Measurements from ENCODE around the gene UGT2B10. TPM values are rescaled to one million over a fixed set of nuclear protein-coding genes. Genes with fewer than 3 reads are reported as not detected.

UGT2B10 gene
- total and polyA plus RNA-seq, 2 of the 13 experiments (the other 11 are each of a cell fraction or from before 2014, with no cell fraction given): 107 to 148 TPM

DNA sequence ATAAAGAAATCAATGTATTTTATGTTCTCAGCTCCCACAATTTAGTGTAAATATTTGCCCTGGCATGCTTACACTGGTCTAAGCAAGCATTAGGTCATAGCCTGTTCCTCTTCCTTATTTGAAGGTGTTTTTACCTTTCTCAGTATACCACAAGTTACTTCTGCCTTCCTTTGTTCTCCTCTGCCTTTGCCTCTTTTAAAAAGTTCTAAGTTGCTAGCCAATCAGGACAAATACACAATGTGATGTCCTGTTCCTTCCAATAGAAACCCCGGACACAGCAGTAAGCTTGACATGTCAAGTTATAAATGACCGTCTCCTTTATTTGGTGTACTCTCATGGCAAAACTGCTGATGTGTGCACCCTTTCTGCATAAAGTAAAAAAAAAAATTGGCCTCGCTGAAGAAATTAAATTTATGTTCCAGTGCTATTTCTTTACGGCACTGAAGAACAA, 49.4 kb downstream of the UGT2B10 start (continued):
- TF ChIP-seq ZNF24 (IDR thresholded peaks at IDR 0.05) (no peak), PPARG (CRISPR knock-in tag; conservative IDR thresholded peaks at IDR 0.05) (0 out of 2 replicates have a peak, but pooled peaks have one; percentile 32), CEBPG (CRISPR knock-in tag; IDR thresholded peaks at IDR 0.05) (peak; percentile 59), HMG20A (CRISPR knock-in tag; IDR thresholded peaks at IDR 0.05; ENCODE audit: borderline replicate concordance) (peak; percentile 78; the same call in 1 of the 2 replicates), CBX1 (IDR thresholded peaks at IDR 0.05; ENCODE audit: low read depth) (no peak), ZNF230 (CRISPR knock-in tag; IDR thresholded peaks at IDR 0.05) (no peak), BHLHE40 (IDR thresholded peaks at IDR 0.05; ENCODE audit: low read length) (no peak), KDM2A (CRISPR knock-in tag; IDR thresholded peaks at IDR 0.05; ENCODE audit: borderline replicate concordance, low read depth) (no peak), FOXA1 (IDR thresholded peaks at IDR 0.05) (0 out of 2 replicates have a peak, but pooled peaks have one; percentile 52), FOXA1 (CRISPR knock-in tag; IDR thresholded peaks at IDR 0.05) (peak; percentile 74), ZNF569 (CRISPR knock-in tag; IDR thresholded peaks at IDR 0.05; ENCODE audit: borderline replicate concordance) (no peak), ZNF232 (CRISPR knock-in tag; IDR thresholded peaks at IDR 0.05; ENCODE audit: borderline replicate concordance) (no peak), PAF1 (CRISPR knock-in tag; IDR thresholded peaks at IDR 0.05) (no peak), ZNF337 (CRISPR knock-in tag; IDR thresholded peaks at IDR 0.05; ENCODE audit: borderline replicate concordance, low read depth) (no peak), PRPF4 (IDR thresholded peaks at IDR 0.05; ENCODE audit: low read depth, low read length, poor library complexity, severe bottlenecking) (no peak), NFYC (CRISPR knock-in tag; IDR thresholded peaks at IDR 0.05) (peak; percentile 59), ZNF761 (CRISPR knock-in tag; conservative IDR thresholded peaks at IDR 0.05) (no peak), TCF7 (IDR thresholded peaks at IDR 0.05; ENCODE audit: low read depth) (peak; percentile 54), ZNF678 (CRISPR knock-in tag; IDR thresholded peaks at IDR 0.05) (no peak), ERF (CRISPR knock-in tag; IDR thresholded peaks at IDR 0.05) (no peak)
- TF ChIP-seq, protein P1, sequence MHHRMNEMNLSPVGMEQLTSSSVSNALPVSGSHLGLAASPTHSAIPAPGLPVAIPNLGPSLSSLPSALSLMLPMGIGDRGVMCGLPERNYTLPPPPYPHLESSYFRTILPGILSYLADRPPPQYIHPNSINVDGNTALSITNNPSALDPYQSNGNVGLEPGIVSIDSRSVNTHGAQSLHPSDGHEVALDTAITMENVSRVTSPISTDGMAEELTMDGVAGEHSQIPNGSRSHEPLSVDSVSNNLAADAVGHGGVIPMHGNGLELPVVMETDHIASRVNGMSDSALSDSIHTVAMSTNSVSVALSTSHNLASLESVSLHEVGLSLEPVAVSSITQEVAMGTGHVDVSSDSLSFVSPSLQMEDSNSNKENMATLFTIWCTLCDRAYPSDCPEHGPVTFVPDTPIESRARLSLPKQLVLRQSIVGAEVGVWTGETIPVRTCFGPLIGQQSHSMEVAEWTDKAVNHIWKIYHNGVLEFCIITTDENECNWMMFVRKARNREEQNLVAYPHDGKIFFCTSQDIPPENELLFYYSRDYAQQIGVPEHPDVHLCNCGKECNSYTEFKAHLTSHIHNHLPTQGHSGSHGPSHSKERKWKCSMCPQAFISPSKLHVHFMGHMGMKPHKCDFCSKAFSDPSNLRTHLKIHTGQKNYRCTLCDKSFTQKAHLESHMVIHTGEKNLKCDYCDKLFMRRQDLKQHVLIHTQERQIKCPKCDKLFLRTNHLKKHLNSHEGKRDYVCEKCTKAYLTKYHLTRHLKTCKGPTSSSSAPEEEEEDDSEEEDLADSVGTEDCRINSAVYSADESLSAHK (CRISPR knock-in tag; IDR thresholded peaks at IDR 0.05; ENCODE audit: borderline replicate concordance): no peak
- TF ChIP-seq, protein P2, sequence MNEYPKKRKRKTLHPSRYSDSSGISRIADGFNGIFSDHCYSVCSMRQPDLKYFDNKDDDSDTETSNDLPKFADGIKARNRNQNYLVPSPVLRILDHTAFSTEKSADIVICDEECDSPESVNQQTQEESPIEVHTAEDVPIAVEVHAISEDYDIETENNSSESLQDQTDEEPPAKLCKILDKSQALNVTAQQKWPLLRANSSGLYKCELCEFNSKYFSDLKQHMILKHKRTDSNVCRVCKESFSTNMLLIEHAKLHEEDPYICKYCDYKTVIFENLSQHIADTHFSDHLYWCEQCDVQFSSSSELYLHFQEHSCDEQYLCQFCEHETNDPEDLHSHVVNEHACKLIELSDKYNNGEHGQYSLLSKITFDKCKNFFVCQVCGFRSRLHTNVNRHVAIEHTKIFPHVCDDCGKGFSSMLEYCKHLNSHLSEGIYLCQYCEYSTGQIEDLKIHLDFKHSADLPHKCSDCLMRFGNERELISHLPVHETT (CRISPR knock-in tag; conservative IDR thresholded peaks at IDR 0.05): no peak
- TF ChIP-seq, protein P3, sequence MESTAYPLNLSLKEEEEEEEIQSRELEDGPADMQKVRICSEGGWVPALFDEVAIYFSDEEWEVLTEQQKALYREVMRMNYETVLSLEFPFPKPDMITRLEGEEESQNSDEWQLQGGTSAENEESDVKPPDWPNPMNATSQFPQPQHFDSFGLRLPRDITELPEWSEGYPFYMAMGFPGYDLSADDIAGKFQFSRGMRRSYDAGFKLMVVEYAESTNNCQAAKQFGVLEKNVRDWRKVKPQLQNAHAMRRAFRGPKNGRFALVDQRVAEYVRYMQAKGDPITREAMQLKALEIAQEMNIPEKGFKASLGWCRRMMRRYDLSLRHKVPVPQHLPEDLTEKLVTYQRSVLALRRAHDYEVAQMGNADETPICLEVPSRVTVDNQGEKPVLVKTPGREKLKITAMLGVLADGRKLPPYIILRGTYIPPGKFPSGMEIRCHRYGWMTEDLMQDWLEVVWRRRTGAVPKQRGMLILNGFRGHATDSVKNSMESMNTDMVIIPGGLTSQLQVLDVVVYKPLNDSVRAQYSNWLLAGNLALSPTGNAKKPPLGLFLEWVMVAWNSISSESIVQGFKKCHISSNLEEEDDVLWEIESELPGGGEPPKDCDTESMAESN (CRISPR knock-in tag; conservative IDR thresholded peaks at IDR 0.05): no peak
- TF ChIP-seq, protein P4, sequence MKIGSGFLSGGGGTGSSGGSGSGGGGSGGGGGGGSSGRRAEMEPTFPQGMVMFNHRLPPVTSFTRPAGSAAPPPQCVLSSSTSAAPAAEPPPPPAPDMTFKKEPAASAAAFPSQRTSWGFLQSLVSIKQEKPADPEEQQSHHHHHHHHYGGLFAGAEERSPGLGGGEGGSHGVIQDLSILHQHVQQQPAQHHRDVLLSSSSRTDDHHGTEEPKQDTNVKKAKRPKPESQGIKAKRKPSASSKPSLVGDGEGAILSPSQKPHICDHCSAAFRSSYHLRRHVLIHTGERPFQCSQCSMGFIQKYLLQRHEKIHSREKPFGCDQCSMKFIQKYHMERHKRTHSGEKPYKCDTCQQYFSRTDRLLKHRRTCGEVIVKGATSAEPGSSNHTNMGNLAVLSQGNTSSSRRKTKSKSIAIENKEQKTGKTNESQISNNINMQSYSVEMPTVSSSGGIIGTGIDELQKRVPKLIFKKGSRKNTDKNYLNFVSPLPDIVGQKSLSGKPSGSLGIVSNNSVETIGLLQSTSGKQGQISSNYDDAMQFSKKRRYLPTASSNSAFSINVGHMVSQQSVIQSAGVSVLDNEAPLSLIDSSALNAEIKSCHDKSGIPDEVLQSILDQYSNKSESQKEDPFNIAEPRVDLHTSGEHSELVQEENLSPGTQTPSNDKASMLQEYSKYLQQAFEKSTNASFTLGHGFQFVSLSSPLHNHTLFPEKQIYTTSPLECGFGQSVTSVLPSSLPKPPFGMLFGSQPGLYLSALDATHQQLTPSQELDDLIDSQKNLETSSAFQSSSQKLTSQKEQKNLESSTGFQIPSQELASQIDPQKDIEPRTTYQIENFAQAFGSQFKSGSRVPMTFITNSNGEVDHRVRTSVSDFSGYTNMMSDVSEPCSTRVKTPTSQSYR (CRISPR knock-in tag; IDR thresholded peaks at IDR 0.05; ENCODE audit: borderline replicate concordance): no peak
